SK-N-SH (cell line): ENCODE data around the gene CHRNE. TPM values are rescaled to one million over a fixed set of nuclear protein-coding genes. Genes with fewer than 3 reads are reported as not detected.

Experiments used
- CTCF ChIA-PET: fragments of 300-600, 350-600 bp; formaldehyde crosslinking; extraction: SDS; loops from one replicate; lab custom pipeline; 2021; lab: Yijun Ruan, JAX
- POLR2A ChIA-PET: fragments of 350-600 bp; sonication (Branson Sonifier 250); formaldehyde crosslinking; extraction: SDS; loops from one replicate; lab custom pipeline; 2020; ENCODE audit warnings: antibody characterized with exemption, inconsistent platforms; lab: Yijun Ruan, JAX
- DNase-seq: peaks from one replicate; pipeline ENCODE4 v3.0.0; 2012
- H2AFZ ChIP-seq: fragments of 200-600 bp; sonication (generic); 2 replicates; pipeline ENCODE4 v1.8.1; 2016; ENCODE audit warnings: antibody characterized with exemption, mild to moderate bottlenecking, low read depth
- H3F3A ChIP-seq: fragments of 200-600 bp; sonication (generic); replicated peaks from 2 replicates; pipeline ENCODE3; 2016; ENCODE audit warnings: antibody characterized with exemption, mild to moderate bottlenecking; ENCODE audit not compliant: insufficient read depth
- H3K27ac ChIP-seq, 2 experiments: fragments of 200-500 bp in 1 of 2; fragments of 200-600 bp in 1 of 2; sonication (Bioruptor generic) in 1 of 2; sonication (generic), shearing (Covaris generic) in 1 of 2; 2 replicates each; pipeline versions ENCODE4 v1.5.1 to v1.6.1; 2014 to 2016; ENCODE audit warnings: low read depth in 2 of 2, inconsistent platforms in 1 of 2, low read length in 1 of 2, mild to moderate bottlenecking in 1 of 2, mixed read lengths in 1 of 2
- H3K27me3 ChIP-seq: fragments of 200-600 bp; sonication (generic), shearing (Covaris generic); 2 replicates; pipeline ENCODE4 v1.6.1; 2016; ENCODE audit warnings: mixed run types; ENCODE audit not compliant: insufficient read depth
- H3K36me3 ChIP-seq, 2 experiments: fragments of 200-500 bp in 1 of 2; fragments of 200-600 bp in 1 of 2; sonication (Bioruptor generic) in 1 of 2; sonication (generic) in 1 of 2; replicated peaks in 1 of 2; 2 replicates each; pipeline versions ENCODE3 to v1.5.1; 2014 to 2016; ENCODE audit warnings: low read length in 1 of 2, mild to moderate bottlenecking in 1 of 2; ENCODE audit not compliant: insufficient read depth in 2 of 2, control insufficient read depth in 1 of 2
- H3K4me1 ChIP-seq, 2 experiments: fragments of 200-500 bp in 1 of 2; fragments of 200-600 bp in 1 of 2; sonication (Bioruptor generic) in 1 of 2; sonication (generic), shearing (Covaris generic) in 1 of 2; 2 replicates each; pipeline versions ENCODE4 v1.5.1 to v1.6.1; 2014 to 2016; ENCODE audit warnings: low read depth in 1 of 2, low read length in 1 of 2, mixed run types in 1 of 2; ENCODE audit not compliant: insufficient read depth in 2 of 2, control insufficient read depth in 1 of 2
- H3K4me2 ChIP-seq: fragments of 200-600 bp; sonication (generic), shearing (Covaris generic); 2 replicates; pipeline ENCODE4 v1.6.1; 2017; ENCODE audit warnings: mixed run types
- H3K4me3 ChIP-seq, 2 experiments: fragments of 200-500 bp in 1 of 2; fragments of 200-600 bp in 1 of 2; sonication (Bioruptor generic) in 1 of 2; sonication (generic), shearing (Covaris generic) in 1 of 2; 2 replicates each; pipeline versions ENCODE4 v1.5.1 to v1.8.1; 2014 to 2016; ENCODE audit warnings: low read depth in 2 of 2, inconsistent platforms in 1 of 2, low read length in 1 of 2, mild to moderate bottlenecking in 1 of 2, mixed read lengths in 1 of 2, moderate library complexity in 1 of 2
- H3K79me2 ChIP-seq: fragments of 200-600 bp; sonication (generic); 2 replicates; pipeline ENCODE4 v1.8.1; 2017; ENCODE audit warnings: mild to moderate bottlenecking; ENCODE audit not compliant: insufficient read depth
- H3K9ac ChIP-seq: fragments of 200-600 bp; sonication (generic); 2 replicates; pipeline ENCODE4 v1.6.1; 2017; ENCODE audit warnings: mixed run types
- H3K9me2 ChIP-seq: fragments of 200-600 bp; sonication (generic); 2 replicates; pipeline ENCODE4 v1.6.1; 2017; ENCODE audit warnings: mixed run types
- H3K9me3 ChIP-seq: fragments of 200-600 bp; sonication (generic); 2 replicates; pipeline ENCODE4 v1.6.1; 2017; ENCODE audit warnings: mixed run types, mild to moderate bottlenecking, moderate library complexity
- H4K20me1 ChIP-seq: fragments of 200-600 bp; sonication (generic); 2 replicates; pipeline ENCODE4 v1.6.1; 2017; ENCODE audit warnings: mild to moderate bottlenecking, mixed run types; ENCODE audit not compliant: insufficient read depth
- EP300 ChIP-seq, 2 experiments: IDR thresholded peaks; 2 replicates each; pipeline versions ENCODE4 v1.4.0 to v1.6.1; 2012; ENCODE audit warnings: borderline replicate concordance in 1 of 2, low read depth in 1 of 2, low read length in 1 of 2
- EZH2phosphoT487 ChIP-seq: fragments of 200-600 bp; sonication (generic); IDR thresholded peaks from 2 replicates; pipeline ENCODE4 v1.6.1; 2017; ENCODE audit warnings: low read depth, mixed run types, mild to moderate bottlenecking, antibody characterized with exemption, moderate library complexity, borderline replicate concordance
- FOSL2 ChIP-seq: IDR thresholded peaks from 2 replicates; pipeline ENCODE4 v1.4.0; 2012; ENCODE audit warnings: low read depth, mild to moderate bottlenecking, moderate library complexity, borderline replicate concordance
- FOXM1 ChIP-seq: IDR thresholded peaks from 2 replicates; pipeline ENCODE4 v1.4.0; 2012; ENCODE audit warnings: low read depth, mild to moderate bottlenecking
- GATA2 ChIP-seq: sonication (generic); formaldehyde crosslinking; IDR thresholded peaks from 2 replicates; pipeline ENCODE4 v1.5.0; 2020; ENCODE audit warnings: mild to moderate bottlenecking, missing genetic modification reagents
- JUND ChIP-seq: IDR thresholded peaks from 2 replicates; pipeline ENCODE4 v1.4.0; 2012
- MEF2A ChIP-seq: IDR thresholded peaks from 2 replicates; pipeline ENCODE4 v1.4.0; 2012; ENCODE audit warnings: low read depth, borderline replicate concordance
- NFIC ChIP-seq: IDR thresholded peaks from 2 replicates; pipeline ENCODE4 v1.4.0; 2012; ENCODE audit warnings: borderline replicate concordance
- RAD21 ChIP-seq: IDR thresholded peaks from 2 replicates; pipeline ENCODE4 v1.6.1; 2012; ENCODE audit warnings: mild to moderate bottlenecking, low read length
- RCOR1 ChIP-seq: fragments of 150-350 bp; IDR thresholded peaks from 2 replicates; pipeline ENCODE4 v1.6.1; 2017; ENCODE audit warnings: antibody characterized with exemption, low read length
- SIN3A ChIP-seq: IDR thresholded peaks from 2 replicates; pipeline ENCODE4 v1.6.1; 2012; ENCODE audit warnings: low read depth, mild to moderate bottlenecking, low read length, moderate library complexity, borderline replicate concordance
- YY1 ChIP-seq: IDR thresholded peaks from 2 replicates; pipeline ENCODE4 v1.4.0; 2012; ENCODE audit warnings: low read depth, mild to moderate bottlenecking
- WGBS: methylation state at CpG from one replicate; pipeline ENCODE4 v1.1.6; 2017; ENCODE audit warnings: low lambda C conversion rate; 5-methylcytosine and 5-hydroxymethylcytosine counted together
- polyA plus RNA-seq, 3 experiments: library from polyadenylated mRNA; depleted of rRNA; stranded (reverse); fragments of >200 nt; gene quantifications; 2 replicates each; pipeline ENCODE4 v1.2.3, GENCODE V29; 2012
- TF ChIP-seq, protein P1 (sequence below): fragments of 150-350 bp; IDR thresholded peaks from 2 replicates; pipeline ENCODE4 v1.6.1; 2016; ENCODE audit warnings: mild to moderate bottlenecking, low read depth, low read length
- TF ChIP-seq, protein P2 (sequence below): IDR thresholded peaks from 2 replicates; pipeline ENCODE4 v1.4.0; 2012; ENCODE audit warnings: low read depth, borderline replicate concordance
- TF ChIP-seq, protein P3 (sequence below): fragments of 200-600 bp; sonication (generic); IDR thresholded peaks from 2 replicates; pipeline ENCODE4 v1.6.1; 2017; ENCODE audit warnings: antibody characterized with exemption, mild to moderate bottlenecking, moderate library complexity
- TF ChIP-seq, protein P4 (sequence below): IDR thresholded peaks from 2 replicates; pipeline ENCODE4; 2012

CHRNE gene
- polyA plus RNA-seq, 1 of the 3 experiments (the other 2 are of a cell fraction) = 0.71 TPM

DNA sequence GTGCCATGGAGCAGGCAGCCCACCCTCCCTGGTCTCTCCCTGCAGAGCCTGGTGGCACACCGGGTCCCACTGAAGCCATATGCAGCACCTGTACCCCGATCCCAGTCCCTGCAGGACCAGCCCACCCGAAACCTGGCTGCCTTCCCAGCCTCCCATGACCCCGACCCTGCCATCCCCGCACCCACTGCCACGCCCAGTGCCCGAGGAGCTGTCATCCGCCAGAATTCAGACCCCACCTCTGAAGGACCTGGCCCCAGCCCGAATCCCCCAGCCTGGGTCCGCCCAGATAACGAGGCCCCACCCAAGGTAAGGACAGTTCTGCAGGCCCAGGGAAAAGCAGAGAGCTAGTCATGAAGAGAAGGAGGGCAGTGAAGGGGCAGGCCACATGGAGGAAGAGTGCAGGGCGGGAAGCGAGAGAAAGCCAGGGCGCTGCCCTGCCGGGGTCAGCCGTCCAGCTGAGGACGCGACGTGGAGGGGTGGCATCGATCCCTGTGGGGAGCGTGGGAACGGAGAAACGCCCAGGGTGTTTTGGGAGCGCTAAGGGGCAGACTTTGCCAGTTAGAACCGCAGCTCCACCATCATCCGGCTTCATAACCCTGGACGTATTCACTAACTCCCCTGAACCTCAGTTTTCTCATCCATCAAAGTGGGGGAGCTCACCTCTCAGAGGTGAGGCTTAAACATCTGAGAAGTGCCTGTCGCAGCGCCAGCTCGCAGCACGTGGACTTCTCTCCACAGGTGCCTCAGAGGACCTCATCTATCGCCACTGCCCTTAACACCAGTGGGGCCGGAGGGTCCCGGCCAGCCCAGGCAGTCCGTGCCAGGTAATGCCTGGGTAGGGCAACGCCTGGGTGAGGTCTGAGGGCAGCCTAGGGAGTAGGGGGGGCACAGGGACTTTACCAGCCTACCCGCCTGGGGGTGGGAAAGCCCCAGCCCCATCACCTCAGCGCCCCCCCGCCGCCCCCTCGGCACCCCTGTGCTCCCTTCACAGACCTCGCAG lies 11.2 kb downstream of the CHRNE start:
- Histone ChIP-seq H3K4me1 (no peaks in the 10 kb centered on the region), H2AFZ (no peak overlapping the region), H3K4me2 (no peak overlapping the region), H3K27ac (no peak overlapping the region), H3K9ac (no peak overlapping the region), H3K9me2 (no peaks in the 10 kb centered on the region), H4K20me1 (no peaks in the 10 kb centered on the region), H3K79me2 (no peaks in the 10 kb centered on the region), H3F3A (peaks cover 3% of the 10 kb centered on the region), H3K9me3 (no peaks in the 10 kb centered on the region), H3K27me3 (no peaks in the 10 kb centered on the region)
- ChIA-PET POLR2A (no interaction called here), CTCF (interaction anchor here (0.8 to 16.4 kb wide), 10 partner anchors 9 to 182 kb away, joined by 3 to 235 read pairs (median 8); partner anchors contain the start of genes C17orf107, CHRNE, GLTPD2 and PSMB6)
- DNase-seq = no peak
- 93% methylated on average over 31 of the region's 42 CpGs for WGBS
- TF ChIP-seq JUND (no peak), MEF2A (no peak), RCOR1 (no peak), GATA2 (no peak), NFIC (no peak), FOXM1 (no peak), EZH2phosphoT487 (no peak), RAD21 (no peak), YY1 (no peak), FOSL2 (no peak), SIN3A (no peak), EP300 (IDR thresholded peaks at IDR 0.05; ENCODE audit: borderline replicate concordance in 1 of 2, low read depth in 1 of 2, low read length in 1 of 2) (no peak)
- TF ChIP-seq, protein P1, sequence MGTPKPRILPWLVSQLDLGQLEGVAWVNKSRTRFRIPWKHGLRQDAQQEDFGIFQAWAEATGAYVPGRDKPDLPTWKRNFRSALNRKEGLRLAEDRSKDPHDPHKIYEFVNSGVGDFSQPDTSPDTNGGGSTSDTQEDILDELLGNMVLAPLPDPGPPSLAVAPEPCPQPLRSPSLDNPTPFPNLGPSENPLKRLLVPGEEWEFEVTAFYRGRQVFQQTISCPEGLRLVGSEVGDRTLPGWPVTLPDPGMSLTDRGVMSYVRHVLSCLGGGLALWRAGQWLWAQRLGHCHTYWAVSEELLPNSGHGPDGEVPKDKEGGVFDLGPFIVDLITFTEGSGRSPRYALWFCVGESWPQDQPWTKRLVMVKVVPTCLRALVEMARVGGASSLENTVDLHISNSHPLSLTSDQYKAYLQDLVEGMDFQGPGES = no peak
- TF ChIP-seq, protein P2, sequence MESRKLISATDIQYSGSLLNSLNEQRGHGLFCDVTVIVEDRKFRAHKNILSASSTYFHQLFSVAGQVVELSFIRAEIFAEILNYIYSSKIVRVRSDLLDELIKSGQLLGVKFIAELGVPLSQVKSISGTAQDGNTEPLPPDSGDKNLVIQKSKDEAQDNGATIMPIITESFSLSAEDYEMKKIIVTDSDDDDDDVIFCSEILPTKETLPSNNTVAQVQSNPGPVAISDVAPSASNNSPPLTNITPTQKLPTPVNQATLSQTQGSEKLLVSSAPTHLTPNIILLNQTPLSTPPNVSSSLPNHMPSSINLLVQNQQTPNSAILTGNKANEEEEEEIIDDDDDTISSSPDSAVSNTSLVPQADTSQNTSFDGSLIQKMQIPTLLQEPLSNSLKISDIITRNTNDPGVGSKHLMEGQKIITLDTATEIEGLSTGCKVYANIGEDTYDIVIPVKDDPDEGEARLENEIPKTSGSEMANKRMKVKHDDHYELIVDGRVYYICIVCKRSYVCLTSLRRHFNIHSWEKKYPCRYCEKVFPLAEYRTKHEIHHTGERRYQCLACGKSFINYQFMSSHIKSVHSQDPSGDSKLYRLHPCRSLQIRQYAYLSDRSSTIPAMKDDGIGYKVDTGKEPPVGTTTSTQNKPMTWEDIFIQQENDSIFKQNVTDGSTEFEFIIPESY = no peak
- TF ChIP-seq, protein P3, sequence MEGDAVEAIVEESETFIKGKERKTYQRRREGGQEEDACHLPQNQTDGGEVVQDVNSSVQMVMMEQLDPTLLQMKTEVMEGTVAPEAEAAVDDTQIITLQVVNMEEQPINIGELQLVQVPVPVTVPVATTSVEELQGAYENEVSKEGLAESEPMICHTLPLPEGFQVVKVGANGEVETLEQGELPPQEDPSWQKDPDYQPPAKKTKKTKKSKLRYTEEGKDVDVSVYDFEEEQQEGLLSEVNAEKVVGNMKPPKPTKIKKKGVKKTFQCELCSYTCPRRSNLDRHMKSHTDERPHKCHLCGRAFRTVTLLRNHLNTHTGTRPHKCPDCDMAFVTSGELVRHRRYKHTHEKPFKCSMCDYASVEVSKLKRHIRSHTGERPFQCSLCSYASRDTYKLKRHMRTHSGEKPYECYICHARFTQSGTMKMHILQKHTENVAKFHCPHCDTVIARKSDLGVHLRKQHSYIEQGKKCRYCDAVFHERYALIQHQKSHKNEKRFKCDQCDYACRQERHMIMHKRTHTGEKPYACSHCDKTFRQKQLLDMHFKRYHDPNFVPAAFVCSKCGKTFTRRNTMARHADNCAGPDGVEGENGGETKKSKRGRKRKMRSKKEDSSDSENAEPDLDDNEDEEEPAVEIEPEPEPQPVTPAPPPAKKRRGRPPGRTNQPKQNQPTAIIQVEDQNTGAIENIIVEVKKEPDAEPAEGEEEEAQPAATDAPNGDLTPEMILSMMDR = no peak
- TF ChIP-seq, protein P4, sequence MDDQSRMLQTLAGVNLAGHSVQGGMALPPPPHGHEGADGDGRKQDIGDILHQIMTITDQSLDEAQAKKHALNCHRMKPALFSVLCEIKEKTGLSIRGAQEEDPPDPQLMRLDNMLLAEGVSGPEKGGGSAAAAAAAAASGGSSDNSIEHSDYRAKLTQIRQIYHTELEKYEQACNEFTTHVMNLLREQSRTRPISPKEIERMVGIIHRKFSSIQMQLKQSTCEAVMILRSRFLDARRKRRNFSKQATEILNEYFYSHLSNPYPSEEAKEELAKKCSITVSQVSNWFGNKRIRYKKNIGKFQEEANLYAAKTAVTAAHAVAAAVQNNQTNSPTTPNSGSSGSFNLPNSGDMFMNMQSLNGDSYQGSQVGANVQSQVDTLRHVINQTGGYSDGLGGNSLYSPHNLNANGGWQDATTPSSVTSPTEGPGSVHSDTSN = no peak
- TF ChIP-seq, all 33 proteins: peak for 0
- peaks cover 4 to 59% of the 10 kb centered on the region in 2 experiments for H3K36me3 ChIP-seq
- no peak overlapping the region for H3K4me3 ChIP-seq
